T-helper 2 cell (primary cell): ENCODE measurements around the gene PLEKHN1.

Experiments
- DNase-seq, 5 experiments: peaks; one replicate each; pipeline versions ENCODE4 v3.0.0 to v3.0.0-alpha.2; 2012 to 2022

The PLEKHN1 gene

GRCh38 chr1:962381-963300 lies 3.6 kb upstream of the PLEKHN1 start:
- no peak for DNase-seq

- DNase-seq, result no peak
Observed at GRCh38 chr1:963301-963651, 3.0 kb upstream of the PLEKHN1 start.

DNA sequence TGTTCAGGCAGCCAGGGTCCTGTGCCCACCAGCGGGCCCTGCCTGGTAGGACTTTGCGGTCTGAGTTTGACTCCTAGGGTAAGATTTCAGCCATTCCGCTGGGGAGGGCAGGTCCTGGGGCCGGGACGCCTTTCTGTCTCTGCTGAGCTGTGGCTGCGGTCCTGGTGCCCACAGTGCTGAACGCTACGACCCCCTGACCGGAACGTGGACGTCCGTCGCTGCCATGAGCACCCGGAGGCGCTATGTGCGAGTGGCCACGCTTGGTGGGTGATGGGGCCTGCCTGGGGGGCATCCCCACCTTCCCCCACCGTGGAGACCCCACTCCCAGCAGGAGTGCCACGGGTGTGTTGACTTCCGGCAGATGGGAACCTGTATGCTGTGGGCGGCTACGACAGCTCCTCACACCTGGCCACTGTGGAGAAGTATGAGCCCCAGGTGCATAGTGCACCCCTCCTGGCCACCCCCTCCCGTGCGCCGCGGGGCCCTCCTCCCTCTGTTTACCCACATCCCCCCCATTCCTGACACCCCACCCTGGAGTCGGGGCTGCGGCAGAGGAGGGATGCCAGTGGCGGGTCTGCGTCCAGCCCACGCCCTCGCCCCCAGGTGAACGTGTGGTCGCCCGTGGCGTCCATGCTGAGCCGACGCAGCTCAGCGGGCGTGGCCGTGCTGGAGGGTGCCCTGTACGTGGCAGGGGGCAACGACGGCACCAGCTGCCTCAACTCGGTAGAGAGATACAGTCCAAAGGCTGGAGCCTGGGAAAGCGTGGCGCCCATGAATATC lies 2.3 kb upstream of the PLEKHN1 start:
- no peak for DNase-seq

GRCh38 chr1:964691-965525 lies 1.4 kb upstream of the PLEKHN1 start:
- no peak for DNase-seq

- DNase-seq, result no peak
Observed at GRCh38 chr1:965526-966134, 652 bp upstream of the PLEKHN1 start.

- peak; percentile 49 to 82 (median 62) for DNase-seq
Observed at GRCh38 chr1:966704-967300, 520 bp downstream of the PLEKHN1 start.

GRCh38 chr1:967466-968343 lies 1.4 kb downstream of the PLEKHN1 start:
- no peak for DNase-seq

- DNase-seq, result no peak
Observed at GRCh38 chr1:969260-969855, 3.1 kb downstream of the PLEKHN1 start.

DNA sequence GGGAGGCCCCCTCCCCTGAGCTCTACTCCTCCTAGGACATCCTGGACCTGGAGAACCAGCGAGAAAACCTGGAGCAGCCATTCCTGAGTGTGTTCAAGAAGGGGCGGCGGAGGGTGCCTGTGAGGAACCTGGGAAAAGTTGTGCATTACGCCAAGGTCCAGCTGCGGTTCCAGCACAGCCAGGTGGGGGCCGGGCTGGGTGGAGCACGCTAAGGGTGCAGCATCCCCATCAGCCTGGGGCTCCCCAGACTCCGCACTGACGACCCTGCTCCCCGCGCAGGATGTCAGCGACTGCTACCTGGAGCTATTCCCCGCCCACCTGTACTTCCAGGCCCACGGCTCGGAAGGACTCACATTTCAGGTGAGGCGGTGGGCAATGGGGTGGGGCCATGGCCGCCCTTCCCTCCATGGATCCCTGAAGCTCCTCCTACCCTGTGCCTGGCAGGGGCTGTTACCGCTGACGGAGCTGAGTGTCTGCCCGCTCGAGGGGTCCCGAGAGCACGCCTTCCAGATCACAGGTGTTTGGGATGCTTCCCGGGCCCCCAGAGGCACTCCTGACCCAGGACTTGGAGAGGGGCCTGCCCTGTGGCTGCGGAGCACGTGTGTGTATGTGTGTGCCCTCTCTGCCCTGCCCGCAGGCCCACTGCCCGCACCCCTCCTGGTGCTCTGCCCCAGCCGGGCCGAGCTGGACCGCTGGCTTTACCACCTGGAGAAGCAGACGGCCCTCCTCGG lies 4.1 kb downstream of the PLEKHN1 start:
- no peak for DNase-seq

- no peak for DNase-seq
Observed at GRCh38 chr1:970973-971730, 4.9 kb downstream of the PLEKHN1 start.

- no peak for DNase-seq
Observed at GRCh38 chr1:971751-972506, 5.6 kb downstream of the PLEKHN1 start.

DNA sequence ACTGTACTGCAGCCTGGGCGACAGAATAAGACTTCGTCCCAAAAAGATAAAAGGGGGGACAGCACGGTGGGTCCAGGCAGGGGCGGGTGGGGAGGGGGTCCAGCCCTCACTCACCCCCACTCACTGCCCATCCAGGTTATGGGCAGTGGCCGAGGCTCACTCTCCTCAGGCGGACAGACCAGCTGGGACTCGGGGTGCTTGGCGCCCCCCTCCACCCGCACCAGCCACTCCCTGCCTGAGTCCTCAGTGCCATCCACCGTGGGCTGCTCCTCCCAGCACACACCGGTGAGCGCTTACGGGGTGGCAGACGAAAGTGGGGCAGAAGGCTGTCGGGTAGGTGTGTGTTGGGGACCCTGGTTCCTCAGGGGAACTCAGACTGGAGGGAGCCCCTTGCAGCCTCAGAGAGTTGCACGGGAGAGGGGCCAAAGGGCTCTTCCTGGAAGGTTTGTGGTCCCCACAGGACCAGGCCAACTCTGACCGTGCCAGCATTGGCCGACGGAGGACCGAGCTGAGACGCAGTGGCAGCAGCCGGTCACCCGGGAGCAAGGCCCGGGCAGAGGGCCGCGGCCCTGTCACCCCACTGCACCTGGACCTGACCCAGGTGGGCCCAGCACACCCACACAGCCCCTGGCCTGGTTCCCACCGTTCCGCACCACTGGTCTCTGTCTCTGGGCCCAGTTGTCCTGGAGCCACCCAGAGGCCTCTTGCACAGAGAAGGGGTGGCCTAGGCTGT lies 6.6 kb downstream of the PLEKHN1 start:
- no peak for DNase-seq

- no peak for DNase-seq
Observed at GRCh38 chr1:973459-974292, 7.4 kb downstream of the PLEKHN1 start.

GRCh38 chr1:974293-974640 lies 8.0 kb downstream of the PLEKHN1 start:
- DNase-seq, result no peak

DNA sequence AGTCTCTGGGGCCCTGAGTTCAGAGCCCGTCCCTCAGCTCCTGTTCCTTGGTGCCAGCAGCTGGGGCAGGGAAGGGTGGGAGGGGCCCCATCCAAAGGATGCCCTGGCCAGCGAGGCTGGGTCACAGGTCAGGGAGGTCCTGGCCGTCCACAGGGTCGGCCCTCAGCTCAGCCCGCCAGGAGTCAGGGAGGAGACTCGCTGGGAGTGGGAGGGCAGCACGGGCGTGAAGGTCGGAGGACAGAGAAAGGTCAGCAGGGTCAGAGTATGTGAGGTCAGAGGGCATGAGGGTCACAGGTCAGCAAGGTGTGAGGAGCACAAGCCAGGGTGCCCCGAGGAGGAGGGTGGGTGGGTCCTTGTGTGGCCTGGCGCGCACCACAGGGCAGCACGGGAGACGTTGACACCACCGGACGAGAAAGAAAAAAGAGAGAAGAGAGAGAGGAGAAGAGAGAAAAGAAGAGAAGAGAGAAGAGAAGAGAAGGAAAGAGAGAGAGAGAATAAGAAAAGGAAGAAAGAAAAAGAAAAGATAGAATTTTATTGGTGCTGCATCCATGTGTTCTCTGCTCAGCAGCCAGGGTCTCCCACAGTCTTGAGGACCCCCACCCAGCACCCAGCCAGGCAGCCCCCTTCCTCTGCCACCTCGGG lies 8.5 kb downstream of the PLEKHN1 start:
- no peak for DNase-seq

GRCh38 chr1:975365-975764 lies 9.1 kb downstream of the PLEKHN1 start:
- no peak for DNase-seq
